Medulla oblongata (tissue), 1 donor: ENCODE measurements around the gene FNDC3B.

Experiments used
- DNase-seq: peaks from one replicate; pipeline ENCODE4 v3.0.0-alpha.2; 2015; ENCODE audit errors: extremely low spot score

FNDC3B gene

DNA sequence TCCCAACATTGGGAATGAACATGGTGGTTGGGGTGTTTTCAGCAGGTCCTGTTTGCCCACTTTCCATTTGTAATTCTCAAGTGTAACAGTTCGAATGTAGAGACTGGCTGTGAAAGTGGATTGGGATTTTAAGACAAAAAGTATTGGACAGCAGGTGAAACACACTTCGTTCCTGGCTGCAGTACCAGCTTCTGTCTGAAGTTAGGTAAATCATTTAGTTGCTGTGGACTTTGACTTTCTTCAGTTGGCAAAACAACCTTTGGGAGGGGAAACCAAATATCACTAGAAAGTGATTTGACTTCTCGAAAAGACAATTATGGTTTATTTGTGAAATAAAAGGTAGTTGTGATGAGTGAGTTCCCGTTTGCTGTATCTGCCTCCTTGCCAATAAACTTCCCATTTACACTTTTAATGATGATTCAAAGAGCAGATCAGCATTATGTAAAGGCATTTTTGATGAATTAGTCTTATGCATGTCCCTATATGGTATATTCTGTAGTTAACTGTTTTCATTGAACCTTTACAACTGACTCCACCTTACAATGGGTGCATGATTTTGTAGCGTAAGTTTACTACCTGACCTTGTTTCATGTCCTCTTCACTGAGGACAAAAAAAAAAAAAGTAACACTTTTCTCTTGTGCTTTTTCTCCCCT lies 34.0 kb downstream of the FNDC3B start:
- DNase-seq, result no peak

GRCh38 chr3:172074032-172074431 lies 34.7 kb downstream of the FNDC3B start:
- DNase-seq, result no peak

DNA sequence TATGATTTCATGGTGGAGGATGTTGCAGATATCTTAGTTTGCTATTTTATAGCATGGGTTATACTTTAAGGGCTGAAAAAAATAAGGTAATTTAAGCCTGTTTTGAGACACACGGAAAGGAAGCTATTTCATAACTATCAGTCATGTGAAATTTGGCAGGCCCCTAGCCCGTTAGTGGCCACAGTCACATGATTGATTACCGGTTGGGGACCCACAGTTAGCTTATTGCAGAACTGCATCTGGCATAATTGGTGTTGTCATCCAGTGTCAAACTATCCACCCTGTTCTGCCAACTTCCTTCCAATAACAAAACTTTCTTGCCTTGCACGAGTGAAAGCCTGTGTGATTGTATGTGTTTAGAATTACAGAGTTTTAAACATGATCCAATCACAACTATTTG lies 35.2 kb downstream of the FNDC3B start:
- DNase-seq, result peak; percentile 14

GRCh38 chr3:172076212-172076611 lies 36.8 kb downstream of the FNDC3B start:
- no peak for DNase-seq

- DNase-seq, result no peak
Observed at GRCh38 chr3:172077197-172077757, 37.9 kb downstream of the FNDC3B start.

- no peak for DNase-seq
Observed at GRCh38 chr3:172078244-172078643, 38.9 kb downstream of the FNDC3B start.

- DNase-seq, result no peak
Observed at GRCh38 chr3:172078721-172079120, 39.3 kb downstream of the FNDC3B start.

GRCh38 chr3:172079326-172079976 lies 40.1 kb downstream of the FNDC3B start:
- DNase-seq, result no peak

DNA sequence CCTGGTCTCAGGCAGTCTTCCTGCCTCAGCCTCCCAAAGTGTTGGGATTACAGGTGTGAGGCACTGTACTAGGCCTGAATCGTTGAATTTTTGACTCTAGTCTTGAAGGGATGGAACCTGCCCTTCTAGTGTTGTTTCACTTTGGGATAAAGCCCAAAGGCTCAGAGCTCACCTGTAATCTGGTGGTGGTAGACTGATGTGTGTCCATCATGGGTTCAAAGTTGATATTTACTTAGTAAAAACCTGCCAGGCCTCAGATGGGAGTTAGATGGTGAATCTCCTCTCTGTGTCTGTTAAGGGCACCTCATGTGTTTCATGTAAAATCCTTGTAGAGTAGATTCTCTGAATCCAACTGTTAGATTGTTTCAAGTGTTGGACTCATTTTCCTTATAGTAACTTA lies 41.1 kb downstream of the FNDC3B start:
- DNase-seq, result no peak

- no peak for DNase-seq
Observed at GRCh38 chr3:172082269-172082668, 42.9 kb downstream of the FNDC3B start.

- DNase-seq, result no peak
Observed at GRCh38 chr3:172082820-172083513, 43.6 kb downstream of the FNDC3B start.

DNA sequence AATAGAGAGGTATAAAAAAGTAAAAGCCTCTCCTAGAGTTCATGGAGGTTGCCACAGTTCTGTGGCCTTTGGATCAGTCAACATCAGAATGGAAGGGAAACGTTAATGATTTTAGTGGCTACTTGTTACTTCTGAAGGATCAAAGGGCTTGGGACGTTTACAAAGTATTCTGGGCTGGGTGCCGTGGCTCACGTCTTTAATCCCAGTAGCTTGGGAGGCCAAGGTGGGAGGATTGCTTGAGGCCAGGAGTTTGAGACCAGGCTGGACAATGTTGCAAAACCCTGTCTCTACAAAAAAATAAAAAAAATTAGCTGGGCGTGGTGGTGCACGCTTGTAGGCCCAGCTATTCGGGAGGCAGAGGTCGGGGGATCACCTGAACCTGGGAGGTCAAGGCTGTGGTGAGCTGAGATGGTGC lies 44.6 kb downstream of the FNDC3B start:
- no peak for DNase-seq

DNA sequence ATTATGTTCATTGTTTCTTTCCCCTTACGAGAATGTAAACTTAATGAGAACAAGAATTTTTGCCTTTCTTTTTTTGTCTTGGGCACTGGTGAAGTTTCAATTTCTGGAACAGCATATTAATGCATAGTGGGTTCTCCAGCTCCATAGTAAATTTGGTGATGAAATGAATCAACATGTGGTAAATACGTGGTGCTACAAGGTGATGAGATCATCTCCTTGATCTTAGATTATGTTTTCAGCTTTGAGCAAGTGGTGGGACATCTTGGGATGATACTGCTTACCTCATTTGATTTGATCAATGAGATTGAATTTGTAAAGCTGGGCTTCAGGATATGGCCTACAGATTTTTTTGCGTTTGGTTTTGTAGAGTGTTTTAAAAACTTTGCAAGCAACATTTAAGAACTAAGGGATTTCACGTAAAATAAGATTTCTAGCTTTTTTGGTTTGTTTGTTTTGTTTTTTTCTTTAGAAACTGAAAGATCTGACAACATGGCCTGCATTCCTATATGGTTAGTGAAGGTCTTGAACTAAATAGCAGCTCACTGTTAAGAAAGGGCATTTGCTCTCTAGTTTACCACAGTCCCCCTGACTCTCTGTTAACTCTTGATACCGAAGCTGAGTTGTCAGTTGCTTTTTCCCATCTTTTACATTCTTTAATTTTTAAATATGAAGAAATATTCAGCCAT lies 45.6 kb downstream of the FNDC3B start:
- no peak for DNase-seq

DNA sequence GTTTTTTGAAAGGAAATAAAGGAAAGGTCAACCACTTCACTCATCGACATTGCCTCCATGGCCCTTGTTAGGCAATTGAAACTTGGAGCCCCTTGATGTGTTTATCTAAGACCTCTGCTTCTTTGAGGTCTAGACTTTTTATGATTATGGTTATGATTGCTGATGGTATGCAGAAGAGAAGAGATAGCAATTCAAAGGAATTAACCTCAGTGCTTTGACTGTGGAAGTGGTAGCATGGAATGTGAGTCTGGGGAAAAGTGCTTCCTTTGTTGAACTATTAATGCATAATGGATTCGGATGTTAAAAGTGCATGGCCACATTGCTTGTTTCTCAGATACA lies 46.1 kb downstream of the FNDC3B start:
- DNase-seq, result no peak

DNA sequence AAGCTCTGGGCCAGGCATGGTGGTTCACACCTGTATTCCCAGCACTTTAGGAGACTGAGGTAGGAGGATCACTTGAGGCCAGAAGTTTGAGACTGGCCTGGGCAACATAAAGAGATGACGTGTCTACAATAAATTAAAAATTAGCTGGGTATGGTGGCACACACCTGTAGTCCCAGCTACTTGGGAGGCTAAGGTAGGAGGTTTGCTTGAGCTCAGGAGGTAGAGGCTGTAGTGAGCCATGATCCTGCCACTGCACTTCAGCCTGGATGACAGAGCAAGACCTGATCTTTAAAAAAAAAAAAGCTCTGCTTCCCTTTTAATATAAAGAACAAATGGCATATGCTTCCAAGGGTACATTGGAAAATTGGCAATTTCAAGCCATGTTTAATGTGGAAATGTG lies 46.7 kb downstream of the FNDC3B start:
- DNase-seq, result no peak

GRCh38 chr3:172087198-172087597 lies 47.8 kb downstream of the FNDC3B start:
- DNase-seq, result no peak

DNA sequence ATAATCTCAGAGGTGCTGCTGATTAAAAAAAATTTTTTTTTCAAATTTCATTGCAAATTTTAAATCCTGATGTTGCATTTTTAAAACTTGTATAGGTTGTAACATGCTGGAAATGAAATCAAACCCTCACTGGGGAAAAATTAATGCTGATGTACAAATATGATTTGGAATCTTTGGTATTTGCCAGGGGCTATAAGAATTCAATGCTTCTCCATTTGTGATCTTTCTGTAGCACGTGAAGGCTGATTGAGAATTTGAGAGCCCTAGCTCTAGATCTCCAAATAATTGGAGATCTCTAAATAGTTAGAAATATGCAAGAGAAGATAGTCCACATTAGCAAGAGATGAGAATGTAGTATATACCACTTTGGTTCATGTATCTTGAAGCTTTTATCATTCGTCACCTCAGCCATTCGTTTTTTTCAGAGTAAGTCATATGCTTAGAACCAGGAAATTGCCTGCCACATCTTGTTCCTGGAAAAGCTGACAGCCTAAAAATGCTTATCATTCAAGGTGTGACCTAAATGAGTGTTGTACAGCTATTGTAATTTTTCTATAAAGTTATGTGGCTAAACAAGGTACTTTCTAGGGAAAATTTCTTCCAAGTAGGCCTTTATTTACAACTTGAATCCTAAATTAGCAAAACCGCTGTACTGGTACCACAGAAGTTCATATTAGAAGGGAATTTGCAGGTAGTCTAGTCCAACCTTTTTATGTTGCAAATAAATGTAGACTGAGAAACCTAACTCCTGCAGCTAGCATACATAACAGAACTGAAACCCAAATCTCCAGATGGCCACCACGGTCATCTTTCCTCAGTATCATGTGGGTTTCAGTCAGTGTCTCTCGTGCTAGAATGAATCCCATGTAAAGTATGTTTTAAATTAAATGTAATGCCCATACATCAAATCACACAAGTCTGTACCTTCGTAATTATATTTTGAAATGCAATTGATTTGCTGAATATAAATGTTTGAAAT lies 48.5 kb downstream of the FNDC3B start:
- peak; percentile 26 for DNase-seq

- no peak for DNase-seq
Observed at GRCh38 chr3:172089250-172089649, 49.9 kb downstream of the FNDC3B start.

DNA sequence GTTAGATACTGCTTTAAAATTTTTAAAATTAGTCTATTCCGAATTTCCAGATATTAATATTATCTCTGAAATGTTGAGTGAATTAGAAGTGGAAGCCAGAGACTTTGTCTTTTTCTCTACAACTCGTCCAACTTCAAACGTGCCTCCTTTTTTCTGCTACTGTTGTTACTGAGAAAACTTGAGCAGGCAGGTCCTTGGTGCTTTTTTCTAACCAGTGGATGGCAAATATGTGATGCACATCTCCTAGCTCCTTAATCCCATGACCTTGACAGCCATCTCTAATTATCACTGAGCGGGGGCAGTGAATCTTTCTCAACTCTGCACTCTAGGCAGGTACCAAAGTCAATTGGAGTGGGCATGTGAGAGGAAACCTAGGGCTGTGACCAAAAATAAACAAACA lies 50.7 kb downstream of the FNDC3B start:
- DNase-seq, result no peak

GRCh38 chr3:172092658-172093057 lies 53.3 kb downstream of the FNDC3B start:
- no peak for DNase-seq
